GM12878 (cell line): ENCODE measurements around the gene CCDC81. TPM values are rescaled to one million over a fixed set of nuclear protein-coding genes. Genes with fewer than 3 reads are reported as not detected.

Source experiments
- BACH1 ChIP-seq: fragments of 450-650 bp; IDR thresholded peaks from 2 replicates; pipeline ENCODE4 v1.6.1; 2017; ENCODE audit warnings: mild to moderate bottlenecking, borderline replicate concordance
- FOXK2 ChIP-seq: fragments of 450-650 bp; IDR thresholded peaks from 2 replicates; pipeline ENCODE4 v1.6.1; 2017; ENCODE audit warnings: mild to moderate bottlenecking, moderate library complexity
- RELA ChIP-seq: fragments of 450-650 bp; IDR thresholded peaks from 2 replicates; pipeline ENCODE4 v1.8.0; 2014; ENCODE audit warnings: borderline replicate concordance; ENCODE audit not compliant: partially characterized antibody
- SIN3A ChIP-seq: IDR thresholded peaks from 2 replicates; pipeline ENCODE4 v1.6.1; 2012; ENCODE audit warnings: low read depth, low read length, improper control_type of control experiment
- SMC3 ChIP-seq: IDR thresholded peaks from 2 replicates; pipeline ENCODE4 v1.6.1; 2011; ENCODE audit warnings: low read length, improper control_type of control experiment, borderline replicate concordance
- SREBF1 ChIP-seq: IDR thresholded peaks from 2 replicates; pipeline ENCODE4 v1.6.1; 2012; ENCODE audit warnings: mild to moderate bottlenecking, low read length
- ZBTB33 ChIP-seq: fragments of 450-650 bp; IDR thresholded peaks from 2 replicates; pipeline ENCODE4 v1.6.1; 2017; ENCODE audit warnings: mild to moderate bottlenecking
- ZNF217 ChIP-seq: fragments of 450-650 bp; IDR thresholded peaks from 2 replicates; pipeline ENCODE4 v1.6.1; 2017; ENCODE audit warnings: antibody characterized with exemption, mild to moderate bottlenecking
- ZNF24 ChIP-seq: fragments of 450-650 bp; IDR thresholded peaks from 2 replicates; pipeline ENCODE4 v1.6.1; 2017; ENCODE audit warnings: antibody characterized with exemption, mild to moderate bottlenecking
- polyA plus RNA-seq, 11 experiments: library from polyadenylated mRNA; depleted of rRNA in 4 of 11; unstranded in 6 of 11; stranded (reverse) in 5 of 11; fragments of >200 nt; fragmentation: Nextera tagmentation in 4 of 11; fragmentation: Illumina TruSeq in 1 of 11; extraction: Ambion mirVana in 4 of 11; extraction: Trizol in 1 of 11; gene quantifications; 1 replicate in 1 of 11; 2 replicates in 10 of 11; pipeline versions ENCODE4 v1.2.1 to v1.2.3, GENCODE V29; 2011 to 2016; ENCODE audit warnings: inconsistent platforms in 2 of 11, missing spikeins in 2 of 11, low read depth in 1 of 11
- total RNA-seq, 4 experiments: library from RNA; depleted of rRNA in 3 of 4; stranded (reverse); fragments of >200 nt in 3 of 4; fragmentation: Illumina TruSeq in 1 of 4; extraction: Trizol in 1 of 4; gene quantifications; 2 replicates each; pipeline versions ENCODE4 v1.2.1 to v1.2.3, GENCODE V29; 2013 to 2021
- TF ChIP-seq, protein P1 (sequence below): fragments of 150-350 bp; IDR thresholded peaks from 2 replicates; pipeline ENCODE4 v1.6.1; 2016; ENCODE audit warnings: low read depth, low read length
- TF ChIP-seq, protein P2 (sequence below): fragments of 450-650 bp; IDR thresholded peaks from 2 replicates; pipeline ENCODE4 v1.6.1; 2017; ENCODE audit warnings: borderline replicate concordance

Gene CCDC81
- total and polyA plus RNA-seq, 10 of the 15 experiments (the other 5 are each of a cell fraction or from before 2014, with no cell fraction given) = 0.06 to 0.53 (median 0.22) TPM

- TF ChIP-seq, protein P1, sequence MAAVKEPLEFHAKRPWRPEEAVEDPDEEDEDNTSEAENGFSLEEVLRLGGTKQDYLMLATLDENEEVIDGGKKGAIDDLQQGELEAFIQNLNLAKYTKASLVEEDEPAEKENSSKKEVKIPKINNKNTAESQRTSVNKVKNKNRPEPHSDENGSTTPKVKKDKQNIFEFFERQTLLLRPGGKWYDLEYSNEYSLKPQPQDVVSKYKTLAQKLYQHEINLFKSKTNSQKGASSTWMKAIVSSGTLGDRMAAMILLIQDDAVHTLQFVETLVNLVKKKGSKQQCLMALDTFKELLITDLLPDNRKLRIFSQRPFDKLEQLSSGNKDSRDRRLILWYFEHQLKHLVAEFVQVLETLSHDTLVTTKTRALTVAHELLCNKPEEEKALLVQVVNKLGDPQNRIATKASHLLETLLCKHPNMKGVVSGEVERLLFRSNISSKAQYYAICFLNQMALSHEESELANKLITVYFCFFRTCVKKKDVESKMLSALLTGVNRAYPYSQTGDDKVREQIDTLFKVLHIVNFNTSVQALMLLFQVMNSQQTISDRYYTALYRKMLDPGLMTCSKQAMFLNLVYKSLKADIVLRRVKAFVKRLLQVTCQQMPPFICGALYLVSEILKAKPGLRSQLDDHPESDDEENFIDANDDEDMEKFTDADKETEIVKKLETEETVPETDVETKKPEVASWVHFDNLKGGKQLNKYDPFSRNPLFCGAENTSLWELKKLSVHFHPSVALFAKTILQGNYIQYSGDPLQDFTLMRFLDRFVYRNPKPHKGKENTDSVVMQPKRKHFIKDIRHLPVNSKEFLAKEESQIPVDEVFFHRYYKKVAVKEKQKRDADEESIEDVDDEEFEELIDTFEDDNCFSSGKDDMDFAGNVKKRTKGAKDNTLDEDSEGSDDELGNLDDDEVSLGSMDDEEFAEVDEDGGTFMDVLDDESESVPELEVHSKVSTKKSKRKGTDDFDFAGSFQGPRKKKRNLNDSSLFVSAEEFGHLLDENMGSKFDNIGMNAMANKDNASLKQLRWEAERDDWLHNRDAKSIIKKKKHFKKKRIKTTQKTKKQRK = no peak
- TF ChIP-seq SREBF1 (no peak), ZNF24 (no peak), ZBTB33 (no peak), BACH1 (no peak), SIN3A (no peak), SMC3 (no peak), FOXK2 (no peak), ZNF217 (no peak), RELA (no peak)
- TF ChIP-seq, protein P2, sequence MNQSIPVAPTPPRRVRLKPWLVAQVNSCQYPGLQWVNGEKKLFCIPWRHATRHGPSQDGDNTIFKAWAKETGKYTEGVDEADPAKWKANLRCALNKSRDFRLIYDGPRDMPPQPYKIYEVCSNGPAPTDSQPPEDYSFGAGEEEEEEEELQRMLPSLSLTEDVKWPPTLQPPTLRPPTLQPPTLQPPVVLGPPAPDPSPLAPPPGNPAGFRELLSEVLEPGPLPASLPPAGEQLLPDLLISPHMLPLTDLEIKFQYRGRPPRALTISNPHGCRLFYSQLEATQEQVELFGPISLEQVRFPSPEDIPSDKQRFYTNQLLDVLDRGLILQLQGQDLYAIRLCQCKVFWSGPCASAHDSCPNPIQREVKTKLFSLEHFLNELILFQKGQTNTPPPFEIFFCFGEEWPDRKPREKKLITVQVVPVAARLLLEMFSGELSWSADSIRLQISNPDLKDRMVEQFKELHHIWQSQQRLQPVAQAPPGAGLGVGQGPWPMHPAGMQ = no peak
- TF ChIP-seq, all 136 proteins: peak for 0
Observed at GRCh38 chr11:86415026-86415425, 40.3 kb downstream of the CCDC81 start (continued).
